ENCODE measurements around the gene C2CD5.
"Not testable (repeated sequence)": the region's sequence is repeated elsewhere in the genome, so short reads cannot be mapped to it uniquely, and the experiment has no call there.

Gene C2CD5, protein sequence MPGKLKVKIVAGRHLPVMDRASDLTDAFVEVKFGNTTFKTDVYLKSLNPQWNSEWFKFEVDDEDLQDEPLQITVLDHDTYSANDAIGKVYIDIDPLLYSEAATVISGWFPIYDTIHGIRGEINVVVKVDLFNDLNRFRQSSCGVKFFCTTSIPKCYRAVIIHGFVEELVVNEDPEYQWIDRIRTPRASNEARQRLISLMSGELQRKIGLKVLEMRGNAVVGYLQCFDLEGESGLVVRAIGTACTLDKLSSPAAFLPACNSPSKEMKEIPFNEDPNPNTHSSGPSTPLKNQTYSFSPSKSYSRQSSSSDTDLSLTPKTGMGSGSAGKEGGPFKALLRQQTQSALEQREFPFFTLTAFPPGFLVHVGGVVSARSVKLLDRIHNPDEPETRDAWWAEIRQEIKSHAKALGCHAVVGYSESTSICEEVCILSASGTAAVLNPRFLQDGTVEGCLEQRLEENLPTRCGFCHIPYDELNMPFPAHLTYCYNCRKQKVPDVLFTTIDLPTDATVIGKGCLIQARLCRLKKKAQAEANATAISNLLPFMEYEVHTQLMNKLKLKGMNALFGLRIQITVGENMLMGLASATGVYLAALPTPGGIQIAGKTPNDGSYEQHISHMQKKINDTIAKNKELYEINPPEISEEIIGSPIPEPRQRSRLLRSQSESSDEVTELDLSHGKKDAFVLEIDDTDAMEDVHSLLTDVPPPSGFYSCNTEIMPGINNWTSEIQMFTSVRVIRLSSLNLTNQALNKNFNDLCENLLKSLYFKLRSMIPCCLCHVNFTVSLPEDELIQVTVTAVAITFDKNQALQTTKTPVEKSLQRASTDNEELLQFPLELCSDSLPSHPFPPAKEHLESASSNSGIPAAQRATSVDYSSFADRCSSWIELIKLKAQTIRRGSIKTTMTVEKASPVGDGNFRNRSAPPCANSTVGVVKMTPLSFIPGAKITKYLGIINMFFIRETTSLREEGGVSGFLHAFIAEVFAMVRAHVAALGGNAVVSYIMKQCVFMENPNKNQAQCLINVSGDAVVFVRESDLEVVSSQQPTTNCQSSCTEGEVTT

GRCh38 chr12:22544038-22544979, at the start of gene C2CD5:
TSS of gene C2CD5 (minus strand) at chr12:22544542. CDS start at chr12:22544150, 392 bp downstream.
- peaks cover 4% of the 10 kb centered on the region for H3K36me3 Mint-ChIP-seq
- H3K9me3 Mint-ChIP-seq (ENCODE audit: low read depth), result no peaks in the 10 kb centered on the region
- H3K4me3 Mint-ChIP-seq, result peak within 1 kb of the TSS; percentile 89
- peak within 1 kb of the TSS; percentile 83 for H3K27ac Mint-ChIP-seq
- H3K4me1 Mint-ChIP-seq (ENCODE audit: low read depth), result peaks cover 40% of the 10 kb centered on the region
- H3K27me3 Mint-ChIP-seq, result no peaks in the 10 kb centered on the region

DNA sequence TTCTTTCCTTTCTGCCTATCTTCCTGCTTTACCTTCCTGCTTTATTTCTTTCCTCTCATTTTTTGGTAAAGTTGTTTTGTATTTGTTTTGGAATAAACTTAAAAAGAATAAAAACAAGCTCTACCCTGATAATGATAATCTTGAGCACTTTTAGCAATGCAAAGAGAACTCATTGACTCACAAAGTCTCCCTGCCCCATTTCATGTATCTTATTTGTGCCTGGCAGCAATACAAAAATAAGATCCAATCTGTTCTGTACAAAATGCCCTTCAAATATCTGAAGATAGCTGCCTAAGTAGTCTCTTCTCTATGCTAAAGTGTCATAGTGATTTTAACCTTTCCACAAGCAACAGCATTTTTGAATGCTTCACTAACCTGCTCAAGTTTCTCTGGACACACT, 49.5 kb upstream of the C2CD5 start:
- Mint-ChIP-seq H3K27ac (no peak overlapping the region), H3K9me3 (ENCODE audit: low read depth) (no peaks in the 10 kb centered on the region), H3K27me3 (peaks cover 6% of the 10 kb centered on the region), H3K4me3 (no peak overlapping the region), H3K36me3 (peaks cover 2% of the 10 kb centered on the region), H3K4me1 (ENCODE audit: low read depth) (peaks cover 6% of the 10 kb centered on the region)

- Mint-ChIP-seq H3K36me3 (peaks cover 2% of the 10 kb centered on the region), H3K9me3 (ENCODE audit: low read depth) (no peaks in the 10 kb centered on the region), H3K27me3 (peaks cover 7% of the 10 kb centered on the region), H3K27ac (no peak overlapping the region), H3K4me1 (ENCODE audit: low read depth) (no peaks in the 10 kb centered on the region), H3K4me3 (no peak overlapping the region)
Observed at GRCh38 chr12:22588817-22589216, 44.5 kb upstream of the C2CD5 start.

GRCh38 chr12:22578328-22578727, 34.0 kb upstream of the C2CD5 start:
- no peaks in the 10 kb centered on the region for H3K4me1 Mint-ChIP-seq (ENCODE audit: low read depth)
- H3K27me3 Mint-ChIP-seq, result no peaks in the 10 kb centered on the region
- H3K4me3 Mint-ChIP-seq, result no peak overlapping the region
- no peaks in the 10 kb centered on the region for H3K36me3 Mint-ChIP-seq
- H3K27ac Mint-ChIP-seq, result no peak overlapping the region
- no peaks in the 10 kb centered on the region for H3K9me3 Mint-ChIP-seq (ENCODE audit: low read depth)

DNA sequence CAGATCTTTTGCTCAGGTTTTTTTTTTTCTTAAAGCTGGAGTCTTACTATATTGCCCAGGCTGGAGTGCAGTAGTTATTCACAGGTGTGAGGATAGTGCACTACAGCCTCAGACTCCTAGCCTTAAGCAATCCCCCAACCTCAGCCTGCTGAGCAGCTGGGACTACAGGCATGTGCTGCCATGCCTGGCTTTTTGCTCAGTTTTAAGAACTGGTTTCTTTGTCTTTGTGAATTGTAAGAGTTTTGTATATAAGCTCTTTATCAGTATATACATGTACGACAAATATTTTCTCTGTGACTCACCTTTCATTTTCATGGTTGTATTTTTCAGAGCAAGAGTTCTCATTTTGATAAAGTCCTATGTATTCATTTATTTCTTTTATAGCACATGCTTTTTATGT, 33.3 kb upstream of the C2CD5 start:
- Mint-ChIP-seq H3K9me3 (ENCODE audit: low read depth) (no peaks in the 10 kb centered on the region), H3K27ac (no peak overlapping the region), H3K36me3 (no peaks in the 10 kb centered on the region), H3K4me3 (no peak overlapping the region), H3K4me1 (ENCODE audit: low read depth) (no peaks in the 10 kb centered on the region), H3K27me3 (no peaks in the 10 kb centered on the region)

DNA sequence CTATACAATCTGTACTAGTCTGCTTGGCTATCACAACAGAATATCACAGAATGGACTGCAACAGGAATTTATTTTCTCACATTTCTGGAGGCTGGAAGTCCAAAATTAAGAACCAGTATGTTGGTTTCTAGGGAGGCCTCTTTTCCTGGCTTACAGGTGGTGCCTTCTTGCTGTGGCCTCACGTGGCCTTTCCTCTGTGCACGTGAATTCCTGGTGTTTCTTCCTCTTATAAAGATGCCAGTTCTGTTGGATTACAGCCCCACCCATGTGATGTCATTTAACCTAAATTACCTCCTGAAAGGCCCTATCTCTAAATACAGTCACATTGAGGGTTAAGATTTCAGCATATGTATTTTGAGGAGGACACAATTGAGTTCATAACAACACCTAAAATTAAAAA, 32.1 kb upstream of the C2CD5 start:
- Mint-ChIP-seq H3K4me1 (ENCODE audit: low read depth) (no peaks in the 10 kb centered on the region), H3K27ac (no peak overlapping the region), H3K4me3 (no peak overlapping the region), H3K36me3 (no peaks in the 10 kb centered on the region), H3K9me3 (ENCODE audit: low read depth) (no peaks in the 10 kb centered on the region), H3K27me3 (peaks cover 1% of the 10 kb centered on the region)

DNA sequence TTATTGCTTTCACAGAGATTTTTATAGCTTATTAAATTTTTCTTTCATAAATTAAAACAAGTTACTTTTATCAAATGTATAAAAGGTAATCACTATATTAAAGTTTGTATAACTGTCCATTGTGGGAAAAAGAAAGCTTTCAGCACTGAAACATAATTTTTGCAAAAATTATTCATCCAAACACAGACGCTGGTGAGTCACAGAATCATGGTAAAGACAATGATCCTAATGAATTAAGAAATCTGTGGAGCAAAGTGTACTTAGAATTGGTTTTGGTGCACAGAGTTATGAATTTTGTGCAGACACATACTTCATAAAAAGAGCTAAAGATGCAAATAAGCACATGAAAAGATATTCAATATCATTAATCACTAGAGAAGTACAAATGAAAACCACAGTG, 31.7 kb upstream of the C2CD5 start:
- Mint-ChIP-seq H3K27me3 (peaks cover 1% of the 10 kb centered on the region), H3K27ac (no peak overlapping the region), H3K9me3 (ENCODE audit: low read depth) (no peaks in the 10 kb centered on the region), H3K4me3 (no peak overlapping the region), H3K4me1 (ENCODE audit: low read depth) (no peaks in the 10 kb centered on the region), H3K36me3 (no peaks in the 10 kb centered on the region)

GRCh38 chr12:22574921-22575320, 30.6 kb upstream of the C2CD5 start:
- H3K27me3 Mint-ChIP-seq, result peaks cover 3% of the 10 kb centered on the region
- H3K36me3 Mint-ChIP-seq, result no peaks in the 10 kb centered on the region
- H3K4me1 Mint-ChIP-seq (ENCODE audit: low read depth), result no peaks in the 10 kb centered on the region
- H3K9me3 Mint-ChIP-seq (ENCODE audit: low read depth), result no peaks in the 10 kb centered on the region
- no peak overlapping the region for H3K4me3 Mint-ChIP-seq
- H3K27ac Mint-ChIP-seq, result no peak overlapping the region

GRCh38 chr12:22573181-22573580, 28.8 kb upstream of the C2CD5 start:
- H3K4me3 Mint-ChIP-seq, result no peak overlapping the region
- H3K27ac Mint-ChIP-seq, result no peak overlapping the region
- no peaks in the 10 kb centered on the region for H3K36me3 Mint-ChIP-seq
- H3K27me3 Mint-ChIP-seq, result peaks cover 4% of the 10 kb centered on the region
- no peaks in the 10 kb centered on the region for H3K4me1 Mint-ChIP-seq (ENCODE audit: low read depth)
- no peaks in the 10 kb centered on the region for H3K9me3 Mint-ChIP-seq (ENCODE audit: low read depth)

DNA sequence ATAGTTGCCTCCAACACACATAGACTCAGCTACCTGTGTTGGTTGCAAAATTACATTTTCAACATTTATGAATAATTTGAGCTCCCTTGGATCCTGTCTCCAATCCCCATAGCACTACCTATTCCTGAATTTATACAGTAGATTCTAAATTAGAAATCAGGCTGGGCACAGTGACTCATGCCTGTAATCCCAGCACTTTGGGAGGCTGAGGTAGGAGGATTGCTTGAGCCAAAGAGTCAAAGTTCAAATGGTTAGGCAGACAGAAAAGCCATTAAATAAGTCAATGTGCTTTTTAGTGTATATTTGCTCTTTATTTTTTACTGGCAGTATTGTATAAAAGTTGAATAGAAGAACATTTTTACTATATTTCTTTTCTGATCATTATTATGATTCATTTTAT, 24.9 kb upstream of the C2CD5 start:
- Mint-ChIP-seq H3K27ac (no peak overlapping the region), H3K4me3 (no peak overlapping the region), H3K27me3 (peaks cover 5% of the 10 kb centered on the region), H3K4me1 (ENCODE audit: low read depth) (no peaks in the 10 kb centered on the region), H3K36me3 (no peaks in the 10 kb centered on the region), H3K9me3 (ENCODE audit: low read depth) (no peaks in the 10 kb centered on the region)

GRCh38 chr12:22562036-22563028, 18.0 kb upstream of the C2CD5 start:
- Mint-ChIP-seq H3K27me3 (no peaks in the 10 kb centered on the region), H3K9me3 (ENCODE audit: low read depth) (no peaks in the 10 kb centered on the region), H3K4me1 (ENCODE audit: low read depth) (no peaks in the 10 kb centered on the region), H3K36me3 (no peaks in the 10 kb centered on the region), H3K27ac (no peak overlapping the region), H3K4me3 (no peak overlapping the region)

DNA sequence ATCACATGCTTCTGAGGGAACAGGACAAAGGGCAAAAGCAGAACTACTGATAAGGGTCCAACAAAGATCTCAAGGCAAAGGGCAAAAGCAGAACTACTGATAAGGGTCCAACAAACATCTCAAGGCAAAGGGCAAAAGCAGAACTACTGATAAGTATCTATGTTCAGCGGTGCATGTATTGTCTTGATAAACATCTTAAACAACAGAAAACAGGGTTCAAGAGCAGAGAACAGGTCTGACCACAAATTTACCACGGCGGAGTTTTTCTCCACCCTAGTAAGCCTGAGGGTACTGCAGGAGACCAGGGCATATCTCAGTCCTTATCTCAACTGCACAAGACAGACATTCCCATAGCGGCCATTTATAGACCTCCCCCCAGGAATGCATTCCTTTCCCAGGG, 10.4 kb upstream of the C2CD5 start:
- H3K4me3 Mint-ChIP-seq; H3K9me3 Mint-ChIP-seq (ENCODE audit: low read depth); H3K27ac Mint-ChIP-seq; H3K36me3 Mint-ChIP-seq; H3K27me3 Mint-ChIP-seq; H3K4me1 Mint-ChIP-seq (ENCODE audit: low read depth): not testable (repeated sequence)

DNA sequence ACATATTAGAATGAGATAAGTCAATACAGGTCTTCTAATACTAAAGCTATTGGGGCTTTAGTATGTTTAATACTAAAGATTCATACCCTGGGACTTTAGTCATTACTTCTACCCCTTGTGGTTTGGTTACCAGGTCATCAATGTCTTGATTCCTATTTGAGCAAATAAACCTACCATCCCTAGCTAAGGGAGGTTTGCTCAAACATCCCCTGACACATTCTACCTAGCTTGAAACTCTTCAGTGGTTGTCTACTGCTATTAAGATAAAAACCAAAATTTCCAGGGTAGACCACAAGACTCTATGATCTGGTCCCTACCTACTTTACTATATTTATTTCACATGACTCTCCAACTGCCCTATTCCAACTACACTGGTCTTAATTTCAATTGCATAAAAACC, 7.3 kb upstream of the C2CD5 start:
- peaks cover 9% of the 10 kb centered on the region for H3K9me3 Mint-ChIP-seq (ENCODE audit: low read depth)
- no peaks in the 10 kb centered on the region for H3K4me1 Mint-ChIP-seq (ENCODE audit: low read depth)
- no peak overlapping the region for H3K27ac Mint-ChIP-seq

More for the DNA sequence above, 7.3 kb upstream of the C2CD5 start:
- Mint-ChIP-seq H3K27me3 (peaks cover 3% of the 10 kb centered on the region), H3K4me3 (no peak overlapping the region), H3K36me3 (peaks cover 6% of the 10 kb centered on the region)
